Measurements from ENCODE around the gene SLC22A9.
"Not testable (repeated sequence)": the region's sequence is repeated elsewhere in the genome, so short reads cannot be mapped to it uniquely, and the experiment has no call there.

SLC22A9 gene

DNA sequence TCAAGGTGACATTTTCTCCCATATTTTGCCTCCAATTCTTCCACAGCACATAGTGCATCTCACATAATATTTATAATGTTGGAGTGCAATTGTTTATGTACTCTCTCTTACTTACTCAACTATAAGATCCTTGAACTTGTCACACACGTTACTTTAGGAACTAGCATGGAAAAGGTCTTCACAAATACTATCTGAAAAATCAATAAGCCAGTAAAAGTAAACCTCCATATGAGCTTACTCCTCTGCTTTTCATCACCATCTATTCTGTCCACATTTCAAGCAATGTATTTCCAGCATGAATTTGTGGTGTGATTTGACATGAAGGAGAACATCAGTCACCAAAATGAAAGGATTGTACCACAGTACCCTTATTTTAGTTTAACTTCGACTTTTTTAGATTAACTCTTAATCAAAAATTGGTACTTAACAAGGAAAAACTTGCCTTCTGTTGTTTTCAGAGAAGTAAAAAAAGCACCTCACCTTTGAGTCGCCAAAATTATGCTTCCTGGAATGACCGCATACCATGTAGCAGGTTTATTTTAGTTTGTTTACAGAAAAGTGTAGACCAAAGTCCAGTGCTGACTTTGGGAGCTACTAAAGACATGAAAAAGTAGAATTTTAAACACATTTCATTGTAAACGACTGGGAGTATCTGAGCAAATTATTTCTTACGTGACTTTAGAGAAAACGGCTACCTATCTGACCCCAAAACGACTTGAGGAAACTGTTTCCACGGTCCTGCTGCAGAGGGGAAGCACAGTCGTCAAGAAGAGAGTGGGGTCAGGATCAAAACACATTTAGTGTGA lies at the start of gene SLC22A9:
Gene SLC22A9, plus strand, starts transcription at position 621 of the 806 bp plus-strand sequence. CDS start 272 bp downstream, outside the sequence.
- no peak for DNase-seq (ENCODE audit: low read depth in 2 of 2)

DNA sequence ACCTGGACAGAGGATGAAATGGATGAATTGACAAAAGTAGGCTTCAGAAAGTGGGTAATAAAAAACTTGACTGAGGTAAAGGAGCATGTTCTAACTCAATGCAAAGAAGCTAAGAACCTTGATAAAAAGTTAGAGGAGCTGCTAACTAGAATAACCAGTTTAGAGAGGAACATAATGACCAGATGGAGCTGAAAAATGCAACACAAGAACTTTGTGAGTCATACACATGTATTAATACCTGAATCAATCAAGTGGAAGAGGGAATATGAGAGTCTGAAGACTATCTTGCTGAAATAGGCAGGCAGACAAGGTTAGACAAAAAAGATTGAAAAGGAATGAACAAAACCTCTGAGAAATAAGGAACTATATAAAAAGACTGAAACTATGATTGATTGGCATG lies 47.9 kb upstream of the SLC22A9 start:
- DNase-seq (ENCODE audit: low read depth in 2 of 2), result no peak

DNA sequence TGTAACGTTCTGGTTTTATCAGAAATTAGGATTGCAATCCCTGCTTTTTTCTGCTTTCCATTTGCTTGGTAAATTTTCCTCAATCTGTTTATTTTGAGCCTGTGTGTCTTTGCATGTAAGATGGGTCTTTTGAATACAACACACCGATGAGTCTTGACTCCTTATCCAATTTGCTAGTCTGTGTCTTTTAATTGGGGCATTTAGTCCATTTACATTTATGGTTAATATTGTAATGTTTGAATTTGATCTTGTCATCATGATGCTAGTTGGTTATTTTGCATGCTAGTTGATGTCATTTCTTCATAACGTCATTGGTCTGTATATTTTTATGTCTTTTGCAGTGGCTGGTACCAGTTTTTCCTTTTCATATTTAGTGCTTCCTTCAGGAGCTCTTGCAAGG lies 34.5 kb upstream of the SLC22A9 start:
- DNase-seq (ENCODE audit: low read depth in 2 of 2), result not testable (repeated sequence)

DNA sequence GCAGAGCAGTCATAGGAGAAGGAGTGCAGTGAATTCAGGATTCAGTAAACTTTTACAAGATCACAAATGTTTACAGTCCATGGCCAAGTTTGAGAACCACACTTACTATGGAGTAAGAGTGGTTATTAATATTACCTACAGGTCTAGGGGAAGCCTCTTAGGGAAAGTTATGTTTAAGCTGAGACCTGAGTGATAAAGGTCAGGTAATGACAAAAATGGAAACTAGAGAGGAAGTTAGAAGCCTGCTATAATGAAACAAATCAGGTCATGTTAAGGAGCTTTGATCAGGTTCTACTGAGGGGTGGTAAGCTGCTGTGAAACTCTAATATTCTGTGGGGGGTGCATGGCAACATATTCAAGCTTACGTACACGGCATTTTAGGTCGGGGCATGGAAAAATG lies 32.5 kb upstream of the SLC22A9 start:
- no peak for DNase-seq (ENCODE audit: low read depth in 2 of 2)

DNA sequence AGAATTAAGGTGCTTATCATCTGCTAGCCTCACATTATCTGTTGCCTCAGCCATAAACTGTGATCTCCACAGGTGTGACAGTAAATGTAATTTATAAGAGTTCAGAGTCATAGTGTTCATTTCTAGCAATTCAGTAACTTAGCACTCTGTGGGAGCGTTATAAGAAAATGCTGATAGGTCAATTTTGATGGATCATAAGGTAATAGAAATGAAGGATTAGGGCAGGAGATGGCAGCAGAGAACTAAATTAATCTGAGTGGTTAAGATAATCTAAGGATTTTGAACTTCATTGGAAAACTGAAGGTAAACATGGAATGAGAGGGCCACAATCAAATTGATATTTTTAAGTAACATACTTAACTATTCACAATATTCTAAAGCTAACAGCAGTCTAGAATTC lies 26.5 kb upstream of the SLC22A9 start:
- DNase-seq (ENCODE audit: low read depth in 2 of 2), result no peak

DNA sequence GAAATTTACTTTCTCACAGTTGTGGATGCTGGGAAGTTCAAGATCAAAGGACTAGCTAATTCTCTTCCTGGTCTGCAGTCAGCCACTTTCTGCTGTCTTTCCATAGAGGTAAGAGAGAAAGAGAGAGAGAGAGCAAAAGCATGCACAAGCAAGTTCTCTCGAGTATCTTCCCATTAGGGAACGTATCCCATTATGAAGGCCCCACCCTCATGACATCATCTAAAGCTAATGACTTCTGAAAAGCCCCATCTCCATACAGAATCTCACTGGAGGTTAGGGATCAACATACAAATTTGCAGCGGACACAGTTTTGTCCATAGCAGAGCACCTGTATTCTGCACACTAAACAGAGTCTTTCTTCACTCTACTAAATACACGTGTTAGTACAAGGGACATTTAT lies 17.4 kb upstream of the SLC22A9 start:
- no peak for DNase-seq (ENCODE audit: low read depth in 2 of 2)

DNA sequence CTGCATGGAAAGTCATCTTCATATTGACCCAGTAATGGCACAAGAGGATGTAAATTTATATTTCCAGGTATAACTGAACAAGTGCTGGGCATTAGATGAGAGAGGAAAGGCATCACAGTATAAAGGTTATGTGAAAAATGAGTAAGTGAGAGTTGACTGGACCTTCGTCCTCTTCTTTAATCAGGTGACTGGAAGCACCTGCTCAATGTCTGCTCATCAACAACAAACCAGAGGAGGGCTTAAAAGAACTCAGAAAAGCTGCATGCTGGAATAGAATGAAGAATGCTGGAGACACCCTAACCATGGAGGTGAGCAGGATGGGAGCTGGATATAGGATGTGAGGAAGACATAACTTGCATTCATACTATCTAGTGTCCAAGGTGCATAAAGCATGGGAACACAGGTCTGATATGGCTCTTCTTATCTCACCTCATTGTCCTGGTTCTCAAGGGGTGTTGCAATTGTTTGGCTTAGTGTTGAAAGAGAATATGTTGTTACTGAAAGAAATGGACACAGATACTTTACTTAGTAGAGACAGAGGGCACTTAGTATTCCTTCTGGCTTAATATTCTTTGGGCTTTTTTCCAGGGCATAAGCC lies 7.3 kb upstream of the SLC22A9 start:
- DNase-seq (ENCODE audit: low read depth in 2 of 2), result no peak

DNA sequence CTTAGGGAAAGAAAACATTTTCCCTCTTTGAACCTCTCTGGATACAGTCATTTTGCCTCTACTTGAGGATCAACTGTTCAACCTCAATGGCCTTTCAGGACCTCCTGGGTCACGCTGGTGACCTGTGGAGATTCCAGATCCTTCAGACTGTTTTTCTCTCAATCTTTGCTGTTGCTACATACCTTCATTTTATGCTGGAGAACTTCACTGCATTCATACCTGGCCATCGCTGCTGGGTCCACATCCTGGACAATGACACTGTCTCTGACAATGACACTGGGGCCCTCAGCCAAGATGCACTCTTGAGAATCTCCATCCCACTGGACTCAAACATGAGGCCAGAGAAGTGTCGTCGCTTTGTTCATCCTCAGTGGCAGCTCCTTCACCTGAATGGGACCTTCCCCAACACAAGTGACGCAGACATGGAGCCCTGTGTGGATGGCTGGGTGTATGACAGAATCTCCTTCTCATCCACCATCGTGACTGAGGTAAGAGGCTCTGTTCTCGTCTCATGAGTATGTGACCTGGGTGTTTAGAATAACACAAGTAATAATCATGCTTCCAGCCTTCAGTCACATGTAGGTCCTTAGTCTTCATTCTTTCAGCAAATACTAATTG lies 495 bp downstream of the SLC22A9 start:
- no peak for DNase-seq (ENCODE audit: low read depth in 2 of 2)

DNA sequence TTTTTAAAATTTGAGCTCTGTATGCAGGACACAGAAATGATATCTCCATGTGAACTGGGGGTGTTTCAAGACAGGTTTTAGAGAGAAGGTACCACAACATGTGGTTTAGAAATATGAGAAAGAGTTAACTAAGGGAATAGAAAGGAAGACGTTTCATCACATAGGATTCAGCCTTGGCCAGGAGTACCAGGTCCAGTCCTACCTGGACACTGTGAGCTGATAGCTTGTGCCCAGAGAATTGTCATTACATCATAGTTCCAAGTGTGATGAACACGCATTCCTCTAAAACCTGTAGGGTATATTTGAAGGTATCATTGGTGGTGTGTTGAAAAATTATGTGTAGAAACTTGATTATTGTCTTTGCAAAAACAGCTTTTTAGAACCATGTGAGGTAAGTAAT lies 1.8 kb downstream of the SLC22A9 start:
- DNase-seq (ENCODE audit: low read depth in 2 of 2), result no peak

DNA sequence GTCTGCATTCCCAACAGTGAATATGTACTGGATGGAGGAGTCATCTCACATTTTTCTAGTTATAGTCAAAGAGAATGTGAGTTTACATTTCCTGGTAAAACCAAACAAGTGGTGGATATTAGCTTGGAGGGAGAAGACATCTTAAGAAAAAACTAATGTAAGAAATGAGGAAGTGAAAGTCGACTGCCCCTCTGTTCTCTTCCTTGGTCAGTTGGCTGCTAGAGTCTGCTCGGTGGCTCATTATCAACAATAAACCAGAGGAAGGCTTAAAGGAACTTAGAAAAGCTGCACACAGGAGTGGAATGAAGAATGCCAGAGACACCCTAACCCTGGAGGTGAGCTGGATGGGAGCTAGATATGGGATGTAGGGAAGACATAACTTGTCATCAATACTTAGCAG lies 5.8 kb downstream of the SLC22A9 start:
- DNase-seq (ENCODE audit: low read depth in 2 of 2), result no peak

DNA sequence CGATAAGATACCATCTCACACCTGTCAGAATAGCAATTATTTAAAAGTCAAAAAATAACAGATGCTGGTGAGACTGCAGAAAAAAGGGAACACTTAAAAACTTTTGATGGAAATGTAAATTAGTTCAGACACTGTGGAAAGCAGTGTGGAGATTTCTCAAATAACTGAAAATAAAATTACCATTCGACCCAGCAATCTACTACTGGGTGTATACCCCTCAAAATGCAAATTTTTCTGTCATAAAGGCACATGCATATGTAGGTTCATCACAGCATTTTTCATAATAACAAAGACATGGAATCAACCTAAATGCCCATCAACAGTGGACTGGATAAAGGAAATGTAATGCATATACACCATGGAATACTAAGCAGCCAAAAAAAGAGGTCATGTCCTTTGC lies 10.5 kb downstream of the SLC22A9 start:
- no peak for DNase-seq (ENCODE audit: low read depth in 2 of 2)

DNA sequence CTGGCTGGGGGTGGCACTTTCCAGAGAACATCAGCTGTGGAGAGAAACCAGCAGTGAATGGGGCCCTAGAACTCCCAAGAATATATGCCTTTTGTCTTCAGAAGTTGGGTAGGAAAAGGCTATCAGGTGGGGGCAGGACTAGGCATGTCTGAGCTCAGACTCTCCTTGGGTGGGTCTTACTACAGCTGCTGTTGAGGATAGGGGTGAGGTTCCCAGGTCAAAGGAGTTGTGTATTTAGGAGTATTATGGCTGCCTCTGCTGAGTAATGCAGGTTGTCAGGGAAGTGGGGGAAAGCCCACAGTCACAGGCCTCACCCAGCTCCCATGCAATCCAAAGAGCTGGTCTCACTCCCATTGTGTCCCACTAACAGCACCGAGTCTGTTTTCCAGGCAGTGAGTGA lies 26.1 kb downstream of the SLC22A9 start:
- no peak for DNase-seq (ENCODE audit: low read depth in 2 of 2)

DNA sequence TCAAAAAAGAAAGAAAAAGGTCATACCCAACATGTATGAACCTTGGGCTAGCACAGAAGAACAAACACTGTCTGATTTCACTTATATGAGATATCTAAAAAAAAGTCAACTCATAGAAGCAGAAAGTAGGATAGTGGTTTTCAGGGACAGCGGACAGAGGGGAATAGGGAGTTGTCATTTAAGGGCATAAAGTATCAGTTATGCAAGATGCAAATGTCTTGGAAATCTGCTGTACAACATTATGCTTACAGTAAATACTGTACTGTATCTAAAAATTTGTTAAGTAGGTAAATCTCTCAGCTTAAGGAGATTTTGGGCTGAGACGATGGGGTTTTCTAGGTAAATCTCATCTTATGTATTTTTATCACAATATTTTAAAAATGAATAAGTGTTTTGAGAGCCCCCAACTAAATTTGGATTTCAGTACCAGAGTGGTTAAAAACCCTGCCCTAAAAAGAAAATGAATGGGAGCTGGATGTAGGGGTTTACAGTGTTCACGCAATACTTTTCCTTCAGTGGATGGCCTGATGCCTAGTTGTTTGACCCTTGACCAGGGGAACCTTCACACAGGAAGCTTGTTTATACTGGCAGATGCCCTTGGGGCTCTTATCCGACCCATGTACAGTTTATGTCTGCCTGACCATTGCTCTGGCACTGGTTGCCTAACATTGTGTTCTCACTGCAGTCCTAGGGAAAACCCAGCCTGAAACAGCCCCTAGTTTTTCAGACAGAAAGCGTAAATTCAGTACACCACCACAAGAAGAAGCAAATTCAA lies 34.8 kb downstream of the SLC22A9 start:
- DNase-seq (ENCODE audit: low read depth in 2 of 2), result no peak

DNA sequence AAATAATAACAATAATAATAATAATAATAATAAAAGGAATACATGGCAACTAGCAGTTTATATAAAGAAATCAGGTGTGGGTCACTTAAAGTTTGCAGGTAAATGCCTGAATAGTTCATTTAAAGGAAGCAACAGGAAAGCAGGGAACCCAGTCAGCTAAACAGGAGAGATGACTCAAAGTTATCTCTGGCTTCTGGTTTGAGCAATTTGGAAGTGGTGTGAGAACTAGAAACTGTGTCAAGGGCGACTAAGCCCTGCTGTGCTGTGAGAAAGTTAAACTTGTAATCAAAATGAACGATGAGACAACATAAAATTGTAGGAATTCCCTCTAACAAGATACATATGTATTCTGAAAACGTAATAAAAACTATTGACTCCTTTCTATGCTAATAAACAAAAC lies 35.5 kb downstream of the SLC22A9 start:
- no peak for DNase-seq (ENCODE audit: low read depth in 2 of 2)

DNA sequence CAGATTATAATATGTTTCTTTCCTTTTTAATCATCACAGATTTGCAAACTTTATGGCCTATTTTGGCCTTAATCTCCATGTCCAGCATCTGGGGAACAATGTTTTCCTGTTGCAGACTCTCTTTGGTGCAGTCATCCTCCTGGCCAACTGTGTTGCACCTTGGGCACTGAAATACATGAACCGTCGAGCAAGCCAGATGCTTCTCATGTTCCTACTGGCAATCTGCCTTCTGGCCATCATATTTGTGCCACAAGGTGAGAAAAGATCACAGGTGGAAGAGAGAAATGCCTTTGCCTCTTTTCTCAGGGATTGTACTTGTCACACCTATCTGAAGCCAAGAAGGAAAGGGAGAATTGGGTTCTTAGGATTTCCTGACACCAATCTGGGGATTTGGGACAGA lies 36.9 kb downstream of the SLC22A9 start:
- no peak for DNase-seq (ENCODE audit: low read depth in 2 of 2)

DNA sequence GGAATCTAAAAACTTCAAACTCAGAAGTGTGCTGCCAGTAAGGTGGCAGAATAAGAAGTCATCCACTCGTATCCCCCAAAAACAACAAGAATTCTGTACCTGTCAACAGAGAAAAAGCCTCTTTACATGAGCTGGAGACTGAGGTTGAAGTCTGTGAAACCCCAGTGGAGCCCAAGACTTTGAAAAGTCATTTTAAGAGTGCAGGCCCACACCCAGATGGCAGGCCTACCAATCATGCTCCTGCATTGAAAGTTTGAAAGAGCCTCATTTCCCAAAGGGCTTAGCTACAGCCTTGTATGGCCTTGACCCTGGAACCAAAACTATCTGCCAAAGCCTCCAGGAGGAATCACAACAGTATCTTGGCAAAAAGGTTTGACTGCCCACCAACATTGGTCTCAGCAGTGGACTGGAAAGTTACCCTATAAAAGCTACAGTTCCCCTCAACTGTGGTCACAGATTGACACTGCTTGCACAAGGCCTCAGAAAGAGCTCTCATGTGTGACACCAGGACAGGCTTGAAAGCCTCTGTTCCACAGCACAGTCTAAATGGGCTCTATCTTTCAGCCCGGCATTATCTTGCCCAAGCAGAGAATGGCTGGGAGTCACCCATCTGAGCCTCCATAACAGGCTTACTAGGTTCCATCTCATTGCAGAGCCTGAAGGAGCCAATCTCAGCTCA lies 47.7 kb downstream of the SLC22A9 start:
- no peak for DNase-seq (ENCODE audit: low read depth in 2 of 2)

DNA sequence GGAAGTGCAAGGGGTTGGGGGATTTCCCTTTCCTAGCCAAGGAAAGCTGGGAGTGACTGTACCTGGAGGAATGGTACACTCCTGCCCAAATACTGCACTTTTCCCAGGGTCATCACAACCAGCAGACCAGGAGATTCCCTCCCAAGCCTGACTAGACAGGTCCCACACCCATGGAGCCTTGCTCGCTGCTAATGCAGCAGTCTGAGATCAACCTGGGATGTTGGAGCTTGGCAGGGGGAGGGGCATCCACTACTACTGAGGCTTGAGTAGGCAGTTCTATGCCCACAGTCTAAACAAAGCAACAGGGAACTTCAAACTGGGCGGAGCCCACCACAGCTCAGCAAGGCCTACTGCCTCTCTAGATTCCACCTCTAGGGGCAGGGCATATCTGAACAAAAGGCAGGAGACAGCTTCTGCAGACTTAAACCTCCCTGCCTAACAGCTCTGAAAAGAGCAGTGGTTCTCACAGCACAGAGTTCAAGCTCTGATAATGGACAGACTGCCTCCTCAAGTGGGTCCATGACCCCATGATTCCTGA lies 58.5 kb downstream of the SLC22A9 start:
- DNase-seq (ENCODE audit: low read depth in 2 of 2), result no peak

DNA sequence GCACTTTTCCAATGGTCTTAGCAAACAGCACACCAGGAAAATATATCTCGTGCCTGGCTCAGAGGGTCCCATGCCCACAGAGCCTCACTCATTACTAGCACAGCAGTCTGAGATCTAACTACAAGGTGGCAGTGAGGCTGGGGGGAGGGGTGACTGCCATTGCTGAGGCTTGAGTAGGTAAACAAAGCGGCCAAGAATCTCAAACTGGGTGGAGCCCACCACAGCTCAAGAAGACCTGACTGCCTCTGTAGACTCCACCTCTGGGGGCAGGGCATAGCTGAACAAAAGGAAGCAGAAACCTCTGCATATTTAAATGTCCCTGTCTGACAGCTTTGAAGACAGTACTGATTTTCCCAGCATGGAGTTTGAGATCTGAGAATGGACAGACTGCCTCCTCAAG lies 61.1 kb downstream of the SLC22A9 start:
- DNase-seq (ENCODE audit: low read depth in 2 of 2), result not testable (repeated sequence)

DNA sequence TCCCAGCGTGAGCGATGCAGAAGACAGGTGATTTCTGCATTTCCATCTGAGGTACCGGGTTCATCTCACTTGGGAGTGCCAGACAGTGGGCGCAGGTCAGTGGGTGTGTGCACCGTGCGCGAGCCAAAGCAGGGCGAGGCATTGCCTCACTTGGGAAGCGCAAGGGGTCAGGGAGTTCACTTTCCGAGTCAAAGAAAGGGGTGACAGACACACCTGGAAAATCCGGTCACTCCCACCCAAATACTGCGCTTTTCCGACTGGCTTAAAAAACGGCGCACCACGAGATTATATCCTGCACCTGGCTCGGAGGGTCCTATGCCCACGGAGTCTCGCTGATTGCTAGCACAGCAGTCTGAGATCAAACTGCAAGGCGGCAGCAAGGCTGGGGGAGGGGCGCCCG lies 65.8 kb downstream of the SLC22A9 start:
- DNase-seq (ENCODE audit: low read depth in 2 of 2), result not testable (repeated sequence)

DNA sequence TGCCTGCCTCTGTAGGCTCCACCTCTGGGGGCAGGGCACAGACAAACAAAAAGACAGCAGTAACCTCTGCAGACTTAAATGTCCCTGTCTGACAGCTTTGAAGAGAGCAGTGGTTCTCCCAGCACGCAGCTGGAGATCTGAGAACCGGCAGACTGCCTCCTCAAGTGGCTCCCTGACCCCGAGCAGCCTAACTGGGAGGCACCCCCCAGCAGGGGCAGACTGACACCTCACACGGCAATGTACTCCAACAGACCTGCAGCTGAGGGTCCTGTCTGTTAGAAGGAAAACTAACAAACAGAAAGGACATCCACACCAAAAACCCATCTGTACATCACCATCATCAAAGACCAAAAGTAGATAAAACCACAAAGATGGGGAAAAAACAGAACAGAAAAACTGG lies 66.2 kb downstream of the SLC22A9 start:
- DNase-seq (ENCODE audit: low read depth in 2 of 2), result not testable (repeated sequence)

DNA sequence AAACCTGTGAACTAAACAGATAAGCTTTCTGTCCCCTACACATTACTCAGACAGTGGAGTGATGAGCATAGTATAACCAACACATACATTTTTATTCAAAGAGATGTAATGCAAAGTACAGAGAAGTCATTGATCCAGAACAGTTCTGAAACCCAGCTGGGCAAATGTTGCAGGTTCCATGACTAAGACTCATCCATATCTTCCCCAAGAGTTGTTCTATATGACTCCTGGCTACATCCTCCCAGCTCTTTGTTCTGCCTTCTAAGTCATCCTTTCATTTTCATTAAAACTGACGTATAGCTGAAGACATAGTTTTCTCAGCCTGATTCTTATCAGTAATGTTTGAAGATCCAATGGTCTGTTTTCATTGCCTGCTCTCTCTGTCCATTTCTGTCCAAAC lies 74.1 kb downstream of the SLC22A9 start:
- DNase-seq (ENCODE audit: low read depth in 2 of 2), result no peak

DNA sequence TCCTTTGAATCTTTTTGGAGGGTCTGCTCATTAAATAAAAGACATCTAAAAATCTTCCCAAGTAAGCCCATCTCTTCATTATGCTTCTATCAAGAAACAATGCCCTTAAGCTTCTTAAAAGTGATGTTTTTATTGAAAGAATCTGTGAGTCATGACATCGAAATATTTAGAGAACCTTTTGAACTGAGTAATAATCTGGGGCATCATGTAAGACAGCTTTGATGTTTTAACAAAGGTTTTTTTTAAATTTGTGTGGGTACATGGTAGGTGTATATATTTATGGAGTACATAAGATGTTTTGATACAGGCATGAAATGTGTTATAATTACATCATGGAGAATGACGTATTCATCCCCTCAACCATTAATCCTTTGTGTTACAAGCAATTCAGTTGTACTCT lies 74.6 kb downstream of the SLC22A9 start:
- no peak for DNase-seq (ENCODE audit: low read depth in 2 of 2)

Measured in stimulated activated CD8-positive, alpha-beta memory T cell treated with anti-CD3 and anti-CD28 coated beads, Interleukin-15, amount 100 ng/mL, for 48 hours (primary cell).